ENCODE results near the gene MAPK8.
"Not testable (repeated sequence)": the region's sequence is repeated elsewhere in the genome, so short reads cannot be mapped to it uniquely, and the experiment has no call there.

DNA sequence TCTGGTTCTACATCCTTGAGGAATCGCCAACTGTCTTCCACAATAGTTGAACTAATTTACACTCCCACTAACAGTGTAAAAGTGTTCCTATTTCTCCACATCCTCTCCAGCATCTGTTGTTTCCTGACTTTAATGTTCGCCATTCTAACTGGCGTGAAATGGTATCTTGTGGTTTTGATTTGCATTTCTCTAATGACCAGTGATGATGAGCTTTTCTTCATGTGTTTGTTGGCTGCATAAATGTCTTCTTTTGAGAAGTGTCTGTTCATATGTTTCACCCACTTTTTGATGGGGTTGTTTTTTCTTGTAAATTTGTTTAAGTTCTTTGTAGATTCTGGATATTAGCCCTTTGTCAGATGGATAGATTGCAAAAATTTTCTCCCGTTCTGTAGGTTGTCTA is 41.5 kb downstream of the MAPK8 start:
- not testable (repeated sequence) for TF ChIP-seq EZH2 (IDR thresholded peaks at IDR 0.05; ENCODE audit: low read depth); CTCF (conservative IDR thresholded peaks at IDR 0.05)

All from PC-9 (cell line).